ENCODE results near the gene HLA-DOA. TPM values are rescaled to one million over a fixed set of nuclear protein-coding genes. Genes with fewer than 3 reads are reported as not detected.

Gene HLA-DOA
- total RNA-seq: not detected in 2 replicates

DNA sequence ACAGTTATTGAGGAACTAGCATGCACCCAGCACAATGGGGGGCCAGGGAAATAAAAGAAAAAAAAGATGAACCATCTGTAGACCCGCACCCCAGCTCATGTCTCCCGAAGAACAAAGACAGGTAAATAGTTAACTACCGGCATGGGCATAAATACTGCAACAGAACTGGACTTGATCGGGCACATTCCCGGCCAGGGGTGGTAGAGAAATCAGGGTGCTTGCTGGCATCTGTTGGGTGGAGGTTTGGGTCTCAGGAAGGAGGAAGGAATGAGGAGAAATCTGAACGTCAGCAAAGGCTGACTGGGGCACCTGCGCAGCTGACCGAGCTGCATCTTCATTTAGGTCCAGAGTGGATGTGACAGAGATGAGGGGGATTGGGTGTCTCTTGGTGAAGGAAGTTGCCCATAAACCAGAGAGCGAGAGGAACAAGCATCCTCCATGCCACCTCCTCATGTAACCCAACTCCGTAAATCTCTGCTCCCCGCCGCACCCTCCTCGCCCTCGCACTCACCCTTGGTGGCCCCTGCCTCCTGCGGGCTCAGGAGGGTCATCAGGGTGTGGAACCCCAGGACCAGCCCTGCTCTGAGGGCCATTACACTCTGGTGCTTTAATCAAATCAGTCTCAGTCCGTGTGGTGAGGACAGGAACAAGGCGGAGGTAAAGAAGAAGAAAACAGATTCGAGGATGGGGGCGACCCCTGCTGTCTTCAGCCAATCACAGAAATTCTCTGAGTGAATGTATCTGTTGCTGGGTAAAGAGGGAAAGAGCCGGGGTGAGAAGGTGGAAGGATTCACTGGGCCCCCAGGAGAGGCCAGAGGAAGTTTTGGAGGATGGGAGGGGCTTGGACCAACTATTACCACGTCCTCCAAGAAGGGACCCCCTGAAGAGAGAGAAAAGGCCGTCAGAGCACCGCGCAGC is at the start of gene HLA-DOA:
HLA-DOA (minus strand) TSS at position 648 of the 918 bp plus-strand sequence.

GRCh38 chr6:32968093-32968866 is 41.1 kb downstream of the HLA-DOA start, which contains the start of gene BRD2:
TSS of gene BRD2 (plus strand) at chr6:32968594. CDS start at chr6:32972899, 4,305 bp downstream.

Other genes starting within 250 kb of the HLA-DOA start
- not detected in 2 replicates for gene HLA-DQB2, start 246.1 kb downstream of the HLA-DOA start, total RNA-seq
- gene HLA-DOB, start 192.6 kb downstream of the HLA-DOA start, total RNA-seq: under 0.01 and 0.19 TPM in 2 replicates
- gene TAP2, start 170.9 kb downstream of the HLA-DOA start, total RNA-seq: 18.3 and 21.6 TPM in 2 replicates
- 32.2 and 34.3 TPM in 2 replicates for gene PSMB8, start 165.5 kb downstream of the HLA-DOA start, total RNA-seq
- gene TAP1, start 155.9 kb downstream of the HLA-DOA start, total RNA-seq: 25.5 and 29.3 TPM in 2 replicates
- gene PSMB9, start 155.4 kb downstream of the HLA-DOA start, total RNA-seq: 2.9 and 3.9 TPM in 2 replicates
- 0.96 and 1.3 TPM in 2 replicates for gene HLA-DMB, start 68.6 kb downstream of the HLA-DOA start, total RNA-seq
- gene HLA-DMA, start 56.5 kb downstream of the HLA-DOA start, total RNA-seq: 0.48 and 2.0 TPM in 2 replicates
- 128 and 139 TPM in 2 replicates for gene BRD2, start 41.0 kb downstream of the HLA-DOA start, total RNA-seq
- gene HLA-DPA1, start 64.1 kb upstream of the HLA-DOA start, total RNA-seq: 0.33 TPM in 1 of 2 replicates, not detected in the other
- 1.6 and 7.5 TPM in 2 replicates for gene HLA-DPB1, start 66.4 kb upstream of the HLA-DOA start, total RNA-seq
- gene COL11A2, start 182.9 kb upstream of the HLA-DOA start, total RNA-seq: 0.19 and 0.33 TPM in 2 replicates
- gene RXRB, start 191.1 kb upstream of the HLA-DOA start, total RNA-seq: 18.8 and 25.5 TPM in 2 replicates
- 78.8 and 81.7 TPM in 2 replicates for gene SLC39A7, start 191.3 kb upstream of the HLA-DOA start, total RNA-seq
- 2.8 and 4.9 TPM in 2 replicates for gene HSD17B8, start 195.1 kb upstream of the HLA-DOA start, total RNA-seq
- gene RING1, start 198.9 kb upstream of the HLA-DOA start, total RNA-seq: 18.3 and 27.1 TPM in 2 replicates